Measurements from ENCODE around the gene CSPG4.

- TF ChIP-seq CTCF (IDR thresholded peaks at IDR 0.05) (no peak), POLR2A (IDR thresholded peaks at IDR 0.05) (no peak), EP300 (IDR thresholded peaks at IDR 0.05) (no peak)
Observed at GRCh38 chr15:75761446-75762356, 49.1 kb upstream of the CSPG4 start.

Data from ovary (tissue), 3 donors.